Esophagus squamous epithelium (tissue), 5 donors: ENCODE results near the gene TXNDC11. TPM values are rescaled to one million over a fixed set of nuclear protein-coding genes. Genes with fewer than 3 reads are reported as not detected.

Source experiments
- DNase-seq: peaks from one replicate; lab custom pipeline; 2025; lab: John Stamatoyannopoulos, UW
- H3K27ac ChIP-seq, 4 donors: fragments of 200-600 bp; sonication (generic); one replicate each; pipeline ENCODE4 v1.5.1; 2016 to 2019; ENCODE audit warnings: mild to moderate bottlenecking in 1 of 4
- H3K27me3 ChIP-seq, 4 donors: fragments of 200-600 bp; sonication (generic); 1 replicate in 3 of 4; 2 replicates in 1 of 4; pipeline versions ENCODE4 v1.5.1 to v1.6.0; 2017 to 2021; ENCODE audit warnings: antibody characterized with exemption in 1 of 4
- H3K36me3 ChIP-seq, 3 donors: fragments of 200-600 bp; sonication (generic); one replicate each; pipeline ENCODE4 v1.5.1; 2016 to 2019
- H3K4me1 ChIP-seq, 3 donors: fragments of 200-600 bp; sonication (generic); one replicate each; pipeline ENCODE4 v1.5.1; 2017 to 2019
- H3K4me3 ChIP-seq, 4 donors: fragments of 200-600 bp; sonication (generic); 1 replicate in 3 of 4; 2 replicates in 1 of 4; pipeline ENCODE4 v1.5.1; 2016 to 2019; ENCODE audit warnings: mild to moderate bottlenecking in 2 of 4, moderate library complexity in 1 of 4
- H3K9me3 ChIP-seq, 3 donors: fragments of 200-600 bp; sonication (generic); one replicate each; pipeline ENCODE4 v1.5.1; 2016 to 2019
- POLR2A ChIP-seq, 4 donors: fragments of 450-650 bp; IDR thresholded peaks; one replicate each; pipeline ENCODE4 v1.6.1; 2017; ENCODE audit warnings: antibody characterized with exemption in 4 of 4, mild to moderate bottlenecking in 4 of 4, moderate library complexity in 3 of 4
- WGBS, 2 donors: methylation state at CpG; one replicate each; pipeline ENCODE4 v1.1.5; 2018; 5-methylcytosine and 5-hydroxymethylcytosine counted together
- intact Hi-C: fragments of 100-400 bp; cut with DNase I; formaldehyde crosslinking; loops from one replicate; pipeline ENCODE4 v1.15.0; 2022
- small RNA-seq, 4 donors: library from RNA; depleted of rRNA; stranded (forward); fragments of <200 nt; gene quantifications; one replicate each; pipeline ENCODE3, GENCODE V24; 2016
- total RNA-seq, 4 donors: library from RNA; depleted of rRNA; stranded (reverse); fragments of >200 nt; gene quantifications; one replicate each; pipeline ENCODE4 v1.1.0, GENCODE V29; 2016
- TF ChIP-seq, protein P1 (sequence below), 6 experiments: fragments of 450-650 bp in 4 of 6; fragments of 200-600 bp in 2 of 6; sonication (generic) in 2 of 6; IDR thresholded peaks; one replicate each; pipeline ENCODE4 v1.5.1; 2016 to 2019; ENCODE audit warnings: antibody characterized with exemption in 6 of 6, mild to moderate bottlenecking in 4 of 6, moderate library complexity in 4 of 6
- donor health status: DM: yes; HTN: yes; CAD: no.

The TXNDC11 gene
- total RNA-seq, 4 donors from 2014 or later = 26.0 to 39.1 (median 35.9) TPM

GRCh38 chr16:11630768-11631056 is 111.9 kb downstream of the TXNDC11 start:
- no peak for DNase-seq
- Histone ChIP-seq H3K36me3 (no peaks in the 10 kb centered on the region), H3K9me3 (no peaks in the 10 kb centered on the region), H3K4me3 (no peak overlapping the region), H3K27me3 (no peaks in the 10 kb centered on the region), H3K4me1 (peaks cover 12 to 67% (median 28%) of the 10 kb centered on the region in 3 donors), H3K27ac (no peak overlapping the region)
- intact Hi-C loops = no loop called here
- no peak for TF ChIP-seq POLR2A (IDR thresholded peaks at IDR 0.05)
- WGBS, 2 donors = 80 to 89% methylated on average over 5 to 6 of the region's 6 CpGs

DNA sequence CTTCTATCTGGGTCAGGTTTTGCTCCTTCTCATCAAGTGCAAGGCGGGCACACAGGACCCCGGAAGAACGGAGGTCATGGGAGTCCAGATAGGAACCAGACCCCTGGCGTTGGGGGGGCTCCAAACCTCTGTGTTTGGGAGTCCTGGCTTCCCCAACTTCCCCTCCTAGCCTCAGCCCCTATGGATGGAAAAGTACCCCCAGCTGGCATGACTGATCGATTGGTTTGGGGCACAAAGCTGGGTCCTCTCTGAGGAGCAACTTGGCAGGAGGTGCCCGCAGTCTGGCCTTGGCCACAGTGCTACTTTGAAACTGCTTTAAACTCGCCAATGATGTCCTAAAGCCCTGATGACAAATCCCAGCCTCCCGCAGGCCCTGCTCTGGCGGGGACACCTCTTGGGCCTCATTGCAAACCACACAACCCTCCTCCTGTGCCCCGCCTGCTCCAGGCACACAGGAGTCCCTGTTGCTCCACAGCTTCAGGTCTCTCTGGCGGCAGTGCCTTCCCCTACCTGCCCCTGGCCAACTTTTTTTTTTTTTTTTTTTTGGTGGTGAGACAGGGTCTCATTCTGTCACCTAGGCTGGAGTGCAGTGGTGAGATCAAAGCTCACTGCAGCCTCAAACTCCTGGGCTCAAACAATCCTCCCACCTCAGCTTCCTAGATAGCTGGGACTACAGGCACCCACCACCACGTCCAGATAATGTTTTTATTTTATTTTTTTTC is 112.5 kb downstream of the TXNDC11 start:
- Histone ChIP-seq H3K27ac (peak overlapping the region in 3 of 4 donors; percentile 76 to 90 (median 83)), H3K4me3 (no peak overlapping the region), H3K4me1 (peaks cover 12 to 62% (median 28%) of the 10 kb centered on the region in 3 donors), H3K36me3 (no peaks in the 10 kb centered on the region), H3K9me3 (no peaks in the 10 kb centered on the region), H3K27me3 (no peaks in the 10 kb centered on the region)
- intact Hi-C loops = no loop called here
- TF ChIP-seq, protein P1, sequence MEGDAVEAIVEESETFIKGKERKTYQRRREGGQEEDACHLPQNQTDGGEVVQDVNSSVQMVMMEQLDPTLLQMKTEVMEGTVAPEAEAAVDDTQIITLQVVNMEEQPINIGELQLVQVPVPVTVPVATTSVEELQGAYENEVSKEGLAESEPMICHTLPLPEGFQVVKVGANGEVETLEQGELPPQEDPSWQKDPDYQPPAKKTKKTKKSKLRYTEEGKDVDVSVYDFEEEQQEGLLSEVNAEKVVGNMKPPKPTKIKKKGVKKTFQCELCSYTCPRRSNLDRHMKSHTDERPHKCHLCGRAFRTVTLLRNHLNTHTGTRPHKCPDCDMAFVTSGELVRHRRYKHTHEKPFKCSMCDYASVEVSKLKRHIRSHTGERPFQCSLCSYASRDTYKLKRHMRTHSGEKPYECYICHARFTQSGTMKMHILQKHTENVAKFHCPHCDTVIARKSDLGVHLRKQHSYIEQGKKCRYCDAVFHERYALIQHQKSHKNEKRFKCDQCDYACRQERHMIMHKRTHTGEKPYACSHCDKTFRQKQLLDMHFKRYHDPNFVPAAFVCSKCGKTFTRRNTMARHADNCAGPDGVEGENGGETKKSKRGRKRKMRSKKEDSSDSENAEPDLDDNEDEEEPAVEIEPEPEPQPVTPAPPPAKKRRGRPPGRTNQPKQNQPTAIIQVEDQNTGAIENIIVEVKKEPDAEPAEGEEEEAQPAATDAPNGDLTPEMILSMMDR (IDR thresholded peaks at IDR 0.05) = no peak
- no peak for TF ChIP-seq POLR2A (IDR thresholded peaks at IDR 0.05)
- 56 to 76% methylated on average over 6 to 8 of the region's 12 CpGs for WGBS, 2 donors
- no peak for DNase-seq

Small RNAs within 50 kb of the gene (small RNA-seq; reads per million reads assigned to genes)
- 0 reads per million in 4 donors for gene RF00017

Other genes starting within 250 kb of the TXNDC11 start
- gene LITAF, start 155.9 kb downstream of the TXNDC11 start, total RNA-seq = 10 to 100 TPM; 13.7 to 44.4 (median 34.4) TPM
- gene SNN, start 74.4 kb downstream of the TXNDC11 start, total RNA-seq = 10 to 100 TPM; 13.7 to 22.9 (median 17.0) TPM
- 10 to 100 TPM; 16.6 to 34.1 (median 30.2) TPM for gene ZC3H7A, start 54.4 kb upstream of the TXNDC11 start, total RNA-seq
- 100 to 1,000 TPM in 3 of 4 donors, 10 to 100 TPM in 1; 85.4 to 187 (median 145) TPM for gene RSL1D1, start 108.7 kb upstream of the TXNDC11 start, total RNA-seq
- gene GSPT1, start 173.1 kb upstream of the TXNDC11 start, total RNA-seq = 10 to 100 TPM; 55.5 to 99.0 (median 78.2) TPM
- gene NPIPB2, start 199.2 kb upstream of the TXNDC11 start, total RNA-seq = 1 to 10 TPM; 1.3 to 7.4 (median 3.2) TPM
- gene TNFRSF17, start 222.4 kb upstream of the TXNDC11 start, total RNA-seq = not detected
- gene SNX29, start 233.9 kb upstream of the TXNDC11 start, total RNA-seq = 10 to 100 TPM; 14.5 to 27.3 (median 15.4) TPM